RWPE2 (cell line): ENCODE data around the gene SPAG16.

Experiments used
- ATAC-seq: fragments of 200-7000 bp; cut with Tn5 transposase; 3 replicates; pipeline ENCODE4 v1.9.1; 2021; ENCODE audit warnings: low read depth
- DNase-seq: peaks from one replicate; pipeline ENCODE4 v3.0.0-alpha.2; 2020; ENCODE audit warnings: low spot score
- H3K27ac ChIP-seq: fragments of 450-650 bp; 2 replicates; pipeline ENCODE4 v1.5.1; 2017; ENCODE audit warnings: mild to moderate bottlenecking; ENCODE audit not compliant: poor library complexity, severe bottlenecking
- H3K27me3 ChIP-seq: fragments of 250-450 bp; sonication (Bioruptor Pico); 2 replicates; pipeline ENCODE4 v1.5.1; 2021; ENCODE audit warnings: mild to moderate bottlenecking, moderate library complexity; ENCODE audit not compliant: insufficient read depth, poor library complexity, severe bottlenecking
- H3K36me3 ChIP-seq: fragments of 250-450 bp; sonication (Bioruptor Pico); 2 replicates; pipeline ENCODE4 v1.5.1; 2020; ENCODE audit warnings: low read depth, mild to moderate bottlenecking, moderate library complexity
- H3K4me1 ChIP-seq: fragments of 250-450 bp; sonication (Bioruptor Pico); 2 replicates; pipeline ENCODE4 v1.5.1; 2021; ENCODE audit warnings: mild to moderate bottlenecking, moderate library complexity; ENCODE audit not compliant: insufficient read depth, poor library complexity, severe bottlenecking
- H3K4me3 ChIP-seq: fragments of 250-450 bp; sonication (Bioruptor Pico); 2 replicates; pipeline ENCODE4 v1.5.1; 2021; ENCODE audit warnings: mild to moderate bottlenecking, moderate library complexity; ENCODE audit not compliant: severe bottlenecking
- H3K9me3 ChIP-seq: fragments of 250-450 bp; sonication (Bioruptor Pico); 2 replicates; pipeline ENCODE4 v1.5.1; 2021; ENCODE audit warnings: mild to moderate bottlenecking, moderate library complexity; ENCODE audit not compliant: severe bottlenecking
- TF ChIP-seq, protein P1 (sequence below): fragments of 450-650 bp; IDR thresholded peaks from one replicate; pipeline ENCODE4 v1.5.1; 2017; ENCODE audit warnings: mild to moderate bottlenecking, moderate library complexity; ENCODE audit not compliant: poor library complexity, severe bottlenecking

SPAG16 gene

GRCh38 chr2:213284105-213285090, at the start of gene SPAG16:
TSS of gene SPAG16 (plus strand) at chr2:213284464.
- H3K36me3 ChIP-seq: no peaks in the 10 kb centered on the region
- TF ChIP-seq, protein P1, sequence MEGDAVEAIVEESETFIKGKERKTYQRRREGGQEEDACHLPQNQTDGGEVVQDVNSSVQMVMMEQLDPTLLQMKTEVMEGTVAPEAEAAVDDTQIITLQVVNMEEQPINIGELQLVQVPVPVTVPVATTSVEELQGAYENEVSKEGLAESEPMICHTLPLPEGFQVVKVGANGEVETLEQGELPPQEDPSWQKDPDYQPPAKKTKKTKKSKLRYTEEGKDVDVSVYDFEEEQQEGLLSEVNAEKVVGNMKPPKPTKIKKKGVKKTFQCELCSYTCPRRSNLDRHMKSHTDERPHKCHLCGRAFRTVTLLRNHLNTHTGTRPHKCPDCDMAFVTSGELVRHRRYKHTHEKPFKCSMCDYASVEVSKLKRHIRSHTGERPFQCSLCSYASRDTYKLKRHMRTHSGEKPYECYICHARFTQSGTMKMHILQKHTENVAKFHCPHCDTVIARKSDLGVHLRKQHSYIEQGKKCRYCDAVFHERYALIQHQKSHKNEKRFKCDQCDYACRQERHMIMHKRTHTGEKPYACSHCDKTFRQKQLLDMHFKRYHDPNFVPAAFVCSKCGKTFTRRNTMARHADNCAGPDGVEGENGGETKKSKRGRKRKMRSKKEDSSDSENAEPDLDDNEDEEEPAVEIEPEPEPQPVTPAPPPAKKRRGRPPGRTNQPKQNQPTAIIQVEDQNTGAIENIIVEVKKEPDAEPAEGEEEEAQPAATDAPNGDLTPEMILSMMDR: no peak
- peak within 1 kb of the TSS; percentile 27 for H3K27ac ChIP-seq
- no peaks in the 10 kb centered on the region for H3K27me3 ChIP-seq
- peaks cover 9% of the 10 kb centered on the region for H3K4me1 ChIP-seq
- H3K4me3 ChIP-seq: peak within 1 kb of the TSS; percentile 51
- DNase-seq (peak; percentile 98), ATAC-seq (peak; percentile 95)
- H3K9me3 ChIP-seq: no peaks in the 10 kb centered on the region

DNA sequence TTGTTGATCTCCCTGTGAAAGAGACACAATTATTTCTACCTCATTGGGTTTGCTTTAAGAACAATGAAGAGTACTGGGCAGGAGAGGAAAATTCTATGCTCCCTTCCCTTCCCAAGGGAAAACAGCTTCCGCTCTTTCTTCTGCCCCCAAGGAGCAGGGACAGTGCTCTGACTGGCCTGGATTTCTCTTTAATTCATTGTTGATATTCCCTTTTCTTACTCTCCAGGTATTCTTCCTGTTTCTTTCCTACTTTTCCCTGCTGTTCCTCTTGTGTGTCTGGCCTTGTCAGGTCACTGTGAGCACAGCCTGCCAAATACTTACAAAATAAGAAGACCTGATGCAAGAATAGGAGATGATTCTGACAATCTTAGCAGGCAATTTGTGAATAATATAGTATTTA, 49.6 kb upstream of the SPAG16 start:
- DNase-seq: no peak
- Histone ChIP-seq H3K9me3 (no peaks in the 10 kb centered on the region), H3K4me3 (no peak overlapping the region), H3K4me1 (peaks cover 23% of the 10 kb centered on the region), H3K27me3 (no peaks in the 10 kb centered on the region), H3K36me3 (no peaks in the 10 kb centered on the region), H3K27ac (no peak overlapping the region)
- TF ChIP-seq, protein P1: no peak
- no peak for ATAC-seq

- H3K27me3 ChIP-seq: no peaks in the 10 kb centered on the region
- no peaks in the 10 kb centered on the region for H3K36me3 ChIP-seq
- no peak for ATAC-seq
- TF ChIP-seq, protein P1: no peak
- peaks cover 25% of the 10 kb centered on the region for H3K4me1 ChIP-seq
- H3K4me3 ChIP-seq: no peak overlapping the region
- no peak overlapping the region for H3K27ac ChIP-seq
- H3K9me3 ChIP-seq: no peaks in the 10 kb centered on the region
- no peak for DNase-seq
Observed at GRCh38 chr2:213235741-213236140, 48.5 kb upstream of the SPAG16 start.

GRCh38 chr2:213237251-213237650, 47.0 kb upstream of the SPAG16 start:
- DNase-seq (no peak), ATAC-seq (no peak)
- Histone ChIP-seq H3K36me3 (no peaks in the 10 kb centered on the region), H3K4me3 (no peak overlapping the region), H3K4me1 (peaks cover 25% of the 10 kb centered on the region), H3K27me3 (no peaks in the 10 kb centered on the region), H3K27ac (peak overlapping the region; percentile 92), H3K9me3 (no peaks in the 10 kb centered on the region)
- TF ChIP-seq, protein P1: no peak

GRCh38 chr2:213237787-213238186, 46.5 kb upstream of the SPAG16 start:
- H3K27me3 ChIP-seq: no peaks in the 10 kb centered on the region
- DNase-seq (no peak), ATAC-seq (no peak)
- no peaks in the 10 kb centered on the region for H3K36me3 ChIP-seq
- TF ChIP-seq, protein P1: no peak
- peak overlapping the region; percentile 92 for H3K27ac ChIP-seq
- no peaks in the 10 kb centered on the region for H3K9me3 ChIP-seq
- peaks cover 25% of the 10 kb centered on the region for H3K4me1 ChIP-seq
- H3K4me3 ChIP-seq: no peak overlapping the region
